GOT3 (cell line): ENCODE data around the gene DDX53.

Experiments used
- DNase-seq: peaks from one replicate; lab custom pipeline; 2025; ENCODE audit warnings: mixed read lengths; lab: John Stamatoyannopoulos, UW

Gene DDX53

DNA sequence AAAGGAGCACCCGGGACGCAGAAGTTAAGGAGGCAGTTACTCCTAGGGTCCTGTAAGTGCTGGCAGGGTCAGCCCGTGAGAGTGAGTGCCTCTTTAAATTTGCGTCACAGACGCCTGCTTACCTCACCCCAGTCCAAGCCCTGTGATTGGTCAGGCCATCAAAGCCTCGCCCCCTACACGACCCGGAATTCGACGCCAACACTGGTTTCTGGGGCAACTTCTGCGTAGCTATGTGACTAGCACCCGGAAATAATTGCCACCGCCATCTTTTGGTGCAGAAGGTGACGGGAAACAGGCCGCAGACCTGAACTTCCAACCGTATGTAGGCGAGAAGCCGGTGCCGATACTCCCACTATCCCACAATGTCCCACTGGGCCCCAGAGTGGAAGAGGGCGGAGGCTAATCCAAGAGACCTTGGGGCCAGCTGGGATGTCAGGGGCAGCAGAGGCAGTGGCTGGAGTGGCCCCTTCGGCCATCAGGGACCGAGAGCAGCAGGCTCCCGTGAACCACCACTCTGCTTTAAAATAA lies at the start of gene DDX53:
Gene DDX53, plus strand, starts transcription at position 265 of the 528 bp plus-strand sequence. Its CDS starts 98 bp downstream, at position 363.
- DNase-seq, result no peak

- DNase-seq, result no peak
Measured at GRCh38 chrX:22950269-22951266, 49.2 kb upstream of the DDX53 start.

GRCh38 chrX:22952010-22952409 lies 47.8 kb upstream of the DDX53 start:
- no peak for DNase-seq

- no peak for DNase-seq
Measured at GRCh38 chrX:22958250-22958649, 41.5 kb upstream of the DDX53 start.

DNA sequence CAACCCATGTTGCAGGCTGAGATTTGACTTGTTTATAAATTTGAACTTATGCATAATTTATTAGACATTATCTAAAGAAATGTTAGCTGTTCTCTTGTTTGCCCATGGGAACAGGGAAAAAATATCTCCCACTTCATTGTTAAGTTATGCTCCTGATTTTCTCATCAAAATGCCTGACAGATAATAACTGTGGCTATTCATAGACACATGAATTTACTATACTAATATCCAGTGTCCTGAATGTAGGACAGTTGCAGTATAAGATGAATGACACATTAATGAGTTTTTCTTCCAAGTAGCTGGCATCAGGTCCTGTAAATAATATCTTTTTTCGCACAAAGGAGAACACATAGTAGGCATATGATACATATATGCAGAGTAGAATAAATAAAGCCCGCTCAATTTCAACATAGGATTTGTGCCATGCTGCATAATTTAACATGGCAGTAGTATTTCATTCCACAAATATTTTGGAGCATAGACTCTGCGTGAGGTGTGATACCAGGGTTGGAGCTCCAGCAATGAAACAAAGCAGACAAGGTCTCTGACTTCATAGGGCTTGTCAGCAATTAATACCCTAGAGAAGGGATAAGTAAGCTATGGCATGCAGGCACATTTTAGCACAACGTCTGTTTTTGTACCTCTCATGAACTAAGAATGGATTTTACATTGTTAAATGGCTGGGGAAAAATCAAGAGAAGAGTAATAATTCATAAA lies 40.4 kb upstream of the DDX53 start:
- no peak for DNase-seq

- DNase-seq, result no peak
Measured at GRCh38 chrX:22963196-22963595, 36.6 kb upstream of the DDX53 start.

DNA sequence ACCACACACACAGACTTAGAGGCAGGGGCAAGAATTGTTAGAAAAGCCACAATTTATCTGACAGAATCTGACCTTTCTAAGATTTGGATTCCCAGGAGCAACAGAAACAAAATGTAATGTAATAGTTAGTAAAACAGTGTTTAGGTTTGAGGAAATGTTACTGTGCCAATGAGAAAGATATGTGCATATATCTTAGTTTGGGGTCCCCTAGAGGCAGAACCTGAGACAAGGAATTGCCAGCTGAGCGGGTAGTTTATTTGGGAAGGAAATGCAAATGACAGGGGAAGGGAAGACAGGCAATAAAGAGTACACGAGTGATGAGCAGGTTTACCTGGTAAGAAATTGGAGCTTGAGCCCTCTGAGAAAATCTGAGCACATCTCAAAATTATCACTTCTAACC lies 31.3 kb upstream of the DDX53 start:
- DNase-seq, result no peak

GRCh38 chrX:22969411-22969810 lies 30.3 kb upstream of the DDX53 start:
- no peak for DNase-seq

GRCh38 chrX:22970861-22971260 lies 28.9 kb upstream of the DDX53 start:
- no peak for DNase-seq

GRCh38 chrX:22974616-22975015 lies 25.1 kb upstream of the DDX53 start:
- DNase-seq, result no peak

DNA sequence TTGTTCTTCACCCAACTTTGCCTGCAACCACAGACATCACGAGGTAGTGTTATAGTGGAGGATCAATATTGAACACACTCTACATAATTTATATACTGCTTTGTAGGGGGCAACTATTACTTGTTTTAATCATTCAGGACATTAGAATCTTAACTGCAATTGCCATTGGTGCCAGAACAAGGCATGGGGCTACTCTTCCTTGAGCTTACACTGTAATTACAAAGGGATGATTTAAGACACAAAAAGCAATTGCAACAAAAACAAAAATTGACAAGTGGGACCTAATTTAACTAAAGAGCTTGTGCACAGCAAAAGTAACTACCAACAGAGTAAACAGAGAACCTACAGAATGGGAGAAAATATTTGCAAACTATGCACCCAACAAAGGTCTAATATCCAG lies 24.0 kb upstream of the DDX53 start:
- DNase-seq, result no peak

DNA sequence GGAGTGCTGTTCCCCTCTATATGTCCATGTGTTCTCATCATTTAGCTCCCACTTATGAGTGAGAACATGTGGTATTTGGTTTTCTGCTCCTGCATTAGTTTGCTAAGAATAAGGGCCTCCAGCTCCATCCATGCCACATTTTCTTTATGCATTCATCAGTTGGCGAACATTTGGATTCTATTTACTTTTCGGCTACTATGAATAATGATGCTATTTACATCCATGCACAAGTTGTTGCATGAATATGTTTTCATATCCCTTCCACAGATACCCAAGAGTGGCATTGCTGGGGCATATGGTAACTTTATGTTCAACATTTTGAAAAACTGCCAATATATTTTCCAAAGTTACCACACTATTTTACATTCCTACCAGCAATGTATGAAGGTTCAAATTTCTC lies 13.8 kb upstream of the DDX53 start:
- no peak for DNase-seq

DNA sequence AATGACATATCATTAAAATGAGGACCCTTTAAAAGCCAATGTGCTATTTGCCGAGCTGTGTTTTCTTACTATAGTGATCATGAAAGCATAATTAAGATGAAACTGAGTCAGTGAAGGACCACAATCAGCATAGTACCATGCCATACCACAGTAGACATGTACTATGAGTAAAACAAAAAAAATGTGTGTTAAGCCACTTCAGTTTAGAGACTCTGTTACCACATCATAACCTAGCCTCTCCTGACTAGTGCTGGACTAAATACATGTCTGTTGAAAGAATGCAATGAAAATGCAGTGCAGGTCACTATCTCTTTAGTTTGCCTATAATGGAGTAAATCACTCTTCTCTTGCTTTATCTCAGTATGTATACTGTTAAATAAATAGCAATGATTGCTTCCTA lies 12.3 kb upstream of the DDX53 start:
- DNase-seq, result no peak

GRCh38 chrX:23003116-23003515 lies 3.4 kb downstream of the DDX53 start:
- DNase-seq, result no peak

DNA sequence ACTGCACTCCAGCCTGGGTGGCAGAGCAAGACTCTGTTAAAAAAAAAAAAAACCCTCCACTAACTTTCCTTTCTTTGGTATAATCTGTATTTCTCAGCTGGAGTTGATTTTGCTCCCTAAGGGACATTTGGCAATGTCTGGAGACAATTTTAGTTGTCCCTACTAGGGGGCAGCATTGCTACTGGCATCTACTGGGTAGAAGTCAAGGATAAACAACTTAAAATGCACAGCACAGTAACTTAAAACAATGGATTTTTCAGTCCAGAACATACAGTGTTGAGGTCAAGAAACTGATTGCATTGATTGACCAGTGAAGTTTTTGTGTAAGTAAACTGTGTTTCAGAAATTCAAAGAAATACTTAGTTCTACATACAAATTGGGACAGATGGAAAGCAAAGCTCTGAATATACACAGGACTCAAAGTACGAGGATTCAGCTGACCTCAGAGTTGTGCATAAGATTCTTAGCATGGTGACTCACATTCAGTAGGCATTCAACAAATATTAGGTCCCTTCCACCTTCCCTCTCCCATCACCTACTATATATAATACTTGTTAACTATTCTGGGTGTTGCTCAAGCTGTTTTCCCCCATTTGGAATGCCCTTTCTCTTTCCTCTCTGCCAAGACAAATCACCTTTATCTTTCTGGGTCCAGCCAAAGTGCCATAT lies 8.8 kb downstream of the DDX53 start:
- DNase-seq, result no peak

DNA sequence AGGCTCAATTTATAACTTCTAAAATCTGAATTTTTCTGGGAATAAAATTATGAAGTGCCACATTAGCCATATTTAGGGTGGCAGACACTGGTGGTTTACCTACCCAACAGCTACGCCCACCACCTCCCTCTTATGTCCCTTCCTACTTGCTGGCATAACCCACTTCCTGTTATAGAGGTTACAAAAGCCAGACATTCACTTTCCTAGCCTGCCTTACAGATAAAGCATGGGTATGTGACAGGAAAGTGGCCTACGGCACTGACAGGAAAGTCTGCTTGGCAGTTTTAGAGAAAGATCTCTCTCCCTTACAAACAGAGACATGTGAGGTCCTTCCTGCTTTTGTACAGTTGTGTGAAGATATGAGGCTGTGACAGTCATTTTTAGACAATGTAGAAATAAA lies 12.4 kb downstream of the DDX53 start:
- no peak for DNase-seq

DNA sequence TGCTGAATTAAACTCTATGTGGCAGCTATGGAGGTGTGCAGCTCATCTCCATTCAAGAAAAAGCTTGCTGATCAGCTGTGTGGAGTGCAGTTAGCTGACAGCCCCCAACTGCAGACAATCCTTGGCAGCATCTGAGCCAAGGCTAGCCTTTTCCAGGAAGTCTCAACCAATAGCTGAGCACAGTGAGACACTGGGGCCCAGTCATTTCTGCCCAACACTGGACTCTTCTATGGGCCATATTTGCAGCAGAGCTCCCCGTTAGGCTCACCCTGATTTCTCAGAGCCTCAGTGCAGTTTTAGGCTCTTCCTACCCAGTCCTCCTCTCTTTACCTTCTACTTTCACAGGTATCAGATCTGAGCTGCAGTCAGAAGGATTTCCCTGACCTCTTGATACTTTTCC lies 12.9 kb downstream of the DDX53 start:
- DNase-seq, result no peak

- no peak for DNase-seq
Measured at GRCh38 chrX:23013366-23013765, 13.6 kb downstream of the DDX53 start.

DNA sequence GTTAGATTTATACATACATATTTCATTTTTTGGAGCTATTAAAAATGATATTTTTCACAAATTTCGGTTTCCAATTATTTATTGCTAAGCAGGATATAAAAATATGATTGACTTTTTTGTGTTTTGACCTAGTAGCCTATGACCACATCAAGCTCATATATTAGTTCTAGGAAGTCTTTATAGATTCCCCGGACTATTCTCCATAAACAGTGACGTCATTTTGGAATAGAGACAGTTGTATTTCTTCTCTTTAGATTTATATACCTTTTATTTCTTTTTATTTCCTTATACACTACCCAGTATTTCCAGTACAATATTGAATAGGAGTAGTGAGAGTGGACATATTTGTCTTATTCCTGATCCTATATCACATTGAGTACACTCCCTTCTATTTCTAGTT lies 31.8 kb downstream of the DDX53 start:
- no peak for DNase-seq

DNA sequence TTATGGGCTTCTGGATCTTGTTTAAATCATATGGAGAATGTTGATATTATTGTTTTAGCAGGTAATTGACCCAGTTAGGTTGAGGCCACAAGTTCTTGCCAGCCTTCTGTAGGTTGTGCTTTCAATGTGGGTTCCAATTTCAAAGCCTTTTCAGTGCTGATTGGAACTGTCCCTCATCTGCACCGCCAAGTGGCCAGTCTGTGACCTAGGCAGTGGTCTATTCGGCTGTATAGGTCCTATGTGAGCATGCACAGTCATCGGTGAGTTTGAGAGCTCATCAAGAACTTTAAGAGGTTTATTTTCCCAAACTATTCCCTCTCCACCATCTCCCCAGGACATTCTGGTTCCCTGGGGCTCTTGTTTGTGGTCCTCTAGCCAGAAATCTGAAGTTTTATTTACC lies 35.7 kb downstream of the DDX53 start:
- DNase-seq, result no peak

DNA sequence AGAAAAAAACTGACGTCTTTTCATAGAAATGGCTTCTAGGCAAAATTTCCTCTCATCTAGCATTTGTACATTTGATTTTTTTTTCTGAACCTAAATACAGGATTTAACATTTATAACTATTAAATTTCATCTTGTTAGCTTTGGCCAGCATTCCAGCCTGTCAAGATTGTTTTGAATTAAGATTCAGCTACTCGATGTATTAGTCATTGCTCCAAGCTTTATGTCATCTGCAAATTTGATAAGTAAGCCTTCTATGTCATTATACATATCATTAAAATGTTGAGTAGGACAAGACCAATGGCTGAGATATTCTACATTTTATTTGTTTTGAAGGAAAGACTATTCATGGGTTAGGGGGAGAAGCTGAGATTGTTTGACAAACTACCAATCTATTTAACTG lies 46.7 kb downstream of the DDX53 start:
- no peak for DNase-seq

GRCh38 chrX:23048806-23049573 lies 49.2 kb downstream of the DDX53 start:
- no peak for DNase-seq
